Cardiac fibroblast (primary cell): ENCODE measurements around the gene NUP37.
"Not testable (repeated sequence)": the region's sequence is repeated elsewhere in the genome, so short reads cannot be mapped to it uniquely, and the experiment has no call there.

Source experiments
- DNase-seq, 2 donors: peaks; one replicate each; pipeline versions ENCODE4 v3.0.0 to v3.0.0-alpha.2; 2010; ENCODE audit warnings: low read depth in 2 of 2
- H3K4me3 ChIP-seq, 2 donors: replicated peaks in 1 of 2; 1 replicate in 1 of 2; 2 replicates in 1 of 2; pipeline ENCODE4 v1.5.1; 2011; ENCODE audit warnings: low read depth in 2 of 2, low read length in 2 of 2, mild to moderate bottlenecking in 2 of 2, moderate library complexity in 1 of 2
- TF ChIP-seq, protein P1 (sequence below): IDR thresholded peaks from one replicate; pipeline ENCODE4 v1.5.1; 2011; ENCODE audit warnings: low read depth, mild to moderate bottlenecking, low read length, inconsistent platforms

Gene NUP37, protein sequence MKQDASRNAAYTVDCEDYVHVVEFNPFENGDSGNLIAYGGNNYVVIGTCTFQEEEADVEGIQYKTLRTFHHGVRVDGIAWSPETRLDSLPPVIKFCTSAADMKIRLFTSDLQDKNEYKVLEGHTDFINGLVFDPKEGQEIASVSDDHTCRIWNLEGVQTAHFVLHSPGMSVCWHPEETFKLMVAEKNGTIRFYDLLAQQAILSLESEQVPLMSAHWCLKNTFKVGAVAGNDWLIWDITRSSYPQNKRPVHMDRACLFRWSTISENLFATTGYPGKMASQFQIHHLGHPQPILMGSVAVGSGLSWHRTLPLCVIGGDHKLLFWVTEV

GRCh38 chr12:102119674-102120563 is at the start of gene NUP37, which contains the start of gene PARPBP:
NUP37 (minus strand) TSS chr12:102120114; CDS start chr12:102118518, 1,596 bp downstream.
PARPBP (plus strand) TSS chr12:102120183; CDS start chr12:102123889, 3,706 bp downstream.
- H3K4me3 ChIP-seq = peak within 1 kb of the TSS; percentile 71 to 81
- peak; percentile 85 to 88 for DNase-seq
- TF ChIP-seq, protein P1, sequence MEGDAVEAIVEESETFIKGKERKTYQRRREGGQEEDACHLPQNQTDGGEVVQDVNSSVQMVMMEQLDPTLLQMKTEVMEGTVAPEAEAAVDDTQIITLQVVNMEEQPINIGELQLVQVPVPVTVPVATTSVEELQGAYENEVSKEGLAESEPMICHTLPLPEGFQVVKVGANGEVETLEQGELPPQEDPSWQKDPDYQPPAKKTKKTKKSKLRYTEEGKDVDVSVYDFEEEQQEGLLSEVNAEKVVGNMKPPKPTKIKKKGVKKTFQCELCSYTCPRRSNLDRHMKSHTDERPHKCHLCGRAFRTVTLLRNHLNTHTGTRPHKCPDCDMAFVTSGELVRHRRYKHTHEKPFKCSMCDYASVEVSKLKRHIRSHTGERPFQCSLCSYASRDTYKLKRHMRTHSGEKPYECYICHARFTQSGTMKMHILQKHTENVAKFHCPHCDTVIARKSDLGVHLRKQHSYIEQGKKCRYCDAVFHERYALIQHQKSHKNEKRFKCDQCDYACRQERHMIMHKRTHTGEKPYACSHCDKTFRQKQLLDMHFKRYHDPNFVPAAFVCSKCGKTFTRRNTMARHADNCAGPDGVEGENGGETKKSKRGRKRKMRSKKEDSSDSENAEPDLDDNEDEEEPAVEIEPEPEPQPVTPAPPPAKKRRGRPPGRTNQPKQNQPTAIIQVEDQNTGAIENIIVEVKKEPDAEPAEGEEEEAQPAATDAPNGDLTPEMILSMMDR = no peak

GRCh38 chr12:102167821-102168604 is 48.1 kb upstream of the NUP37 start:
- H3K4me3 ChIP-seq = no peak overlapping the region
- TF ChIP-seq, protein P1 = no peak
- peak; percentile 5 to 28 for DNase-seq

- DNase-seq = no peak
- no peak overlapping the region for H3K4me3 ChIP-seq
- TF ChIP-seq, protein P1 = no peak
Measured at GRCh38 chr12:102163383-102163782, 43.5 kb upstream of the NUP37 start.

DNA sequence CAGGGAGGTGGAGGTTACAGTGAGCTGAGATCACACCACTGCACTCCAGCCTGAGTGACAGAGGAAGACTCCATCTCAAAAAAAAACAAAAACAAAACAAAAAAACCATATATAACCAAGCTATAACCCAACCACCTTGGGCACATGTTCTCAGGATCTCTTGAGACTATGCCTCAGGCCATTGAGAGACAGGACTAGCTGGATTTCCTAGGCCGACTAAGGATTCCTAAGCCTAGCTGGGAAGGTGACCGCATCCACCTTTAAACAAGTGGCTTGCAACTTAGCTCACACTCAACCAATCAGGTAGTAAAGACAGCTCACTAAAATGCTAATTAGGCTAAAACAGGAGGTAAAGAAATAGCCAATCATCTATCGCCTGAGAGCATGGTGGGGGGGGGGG is 35.3 kb upstream of the NUP37 start:
- H3K4me3 ChIP-seq, DNase-seq: not testable (repeated sequence)

GRCh38 chr12:102147062-102147587 is 27.2 kb upstream of the NUP37 start:
- not testable (repeated sequence) for H3K4me3 ChIP-seq, DNase-seq

DNA sequence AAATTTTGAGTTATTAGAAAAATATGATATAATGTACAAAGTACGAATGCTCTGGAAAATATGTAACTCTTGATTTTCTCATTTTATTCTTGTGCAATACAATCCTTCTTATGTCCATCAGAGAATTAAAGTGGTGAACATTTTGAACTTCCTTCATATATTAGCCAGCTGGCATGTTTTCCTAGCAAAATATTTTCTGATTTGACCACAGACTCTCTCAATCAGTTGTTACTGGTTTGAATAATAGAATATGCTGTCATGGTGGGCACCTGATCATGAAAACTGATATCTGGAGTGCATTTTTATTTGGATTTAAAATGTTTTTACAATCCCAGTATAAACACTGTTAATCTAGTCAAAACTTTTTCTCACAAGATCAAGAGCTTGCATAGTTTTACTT is 24.3 kb upstream of the NUP37 start:
- DNase-seq = no peak
- TF ChIP-seq, protein P1 = no peak
- no peak overlapping the region for H3K4me3 ChIP-seq

- not testable (repeated sequence) for H3K4me3 ChIP-seq, DNase-seq
Measured at GRCh38 chr12:102142866-102143373, 23.0 kb upstream of the NUP37 start.

DNA sequence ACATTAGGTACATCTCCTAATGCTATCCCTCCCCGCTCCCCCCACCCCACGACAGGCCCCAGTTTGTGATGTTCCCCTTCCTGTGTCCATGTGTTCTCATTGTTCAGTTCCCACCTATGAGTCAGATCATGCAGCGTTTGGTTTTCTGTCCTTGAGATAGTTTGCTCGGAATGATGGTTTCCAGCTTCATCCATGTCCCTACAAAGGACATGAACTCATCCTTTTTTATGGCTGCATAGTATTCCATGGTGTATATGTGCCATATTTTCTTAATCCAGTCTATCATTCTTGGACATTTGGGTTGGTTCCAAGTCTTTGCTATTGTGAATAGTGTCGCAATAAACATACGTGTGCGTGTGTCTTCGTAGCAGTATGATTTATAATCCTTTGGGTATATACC is 17.7 kb upstream of the NUP37 start:
- not testable (repeated sequence) for DNase-seq, H3K4me3 ChIP-seq

GRCh38 chr12:102131442-102131841 is 11.5 kb upstream of the NUP37 start:
- DNase-seq, H3K4me3 ChIP-seq: not testable (repeated sequence)

DNA sequence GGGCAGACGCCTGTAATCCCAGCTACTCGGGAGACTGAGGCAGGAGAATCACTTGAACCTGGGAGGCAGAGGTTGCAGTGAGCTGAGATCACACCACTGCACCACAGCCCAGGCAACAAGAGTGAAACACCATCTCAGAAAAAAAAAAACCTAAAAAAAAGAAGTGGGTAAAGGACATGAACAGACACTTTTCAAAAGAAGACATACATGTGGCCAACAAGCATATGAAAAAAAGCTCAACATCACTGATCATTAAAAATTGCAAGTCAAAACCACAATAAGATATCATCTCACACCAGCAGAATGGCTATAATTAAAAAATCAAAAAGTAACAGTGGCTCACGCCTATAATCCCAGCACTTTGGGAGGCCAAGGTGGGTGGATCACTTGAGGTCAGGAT is 10.8 kb upstream of the NUP37 start:
- not testable (repeated sequence) for H3K4me3 ChIP-seq, DNase-seq

- not testable (repeated sequence) for H3K4me3 ChIP-seq
Measured at GRCh38 chr12:102121328-102121727, 1.4 kb upstream of the NUP37 start.

More at GRCh38 chr12:102121328-102121727, 1.4 kb upstream of the NUP37 start:
- DNase-seq = not testable (repeated sequence)
